SK-N-SH treated with all-trans-retinoic acid at 6 μM for 48 hours (cell line): Measurements from ENCODE around the gene NOP53.

Source experiments
- POU6F1 ChIP-seq: fragments of 250-450 bp; sonication (Bioruptor Pico); IDR thresholded peaks from 2 replicates; pipeline ENCODE4 v1.8.0; 2021; ENCODE audit warnings: low read depth, mild to moderate bottlenecking, moderate library complexity, borderline replicate concordance
- TOX ChIP-seq: fragments of 250-450 bp; sonication (Bioruptor Pico); IDR thresholded peaks from 2 replicates; pipeline ENCODE4 v1.8.0; 2021; ENCODE audit warnings: mild to moderate bottlenecking, moderate library complexity, borderline replicate concordance

- TF ChIP-seq POU6F1 (CRISPR knock-in tag): no peak
- TF ChIP-seq TOX: no peak
Measured at GRCh38 chr19:47766359-47766620, 20.9 kb downstream of the NOP53 start.
